GM18909 (cell line): ENCODE data around the gene SCYGR7.
"Not testable (repeated sequence)": the region's sequence is repeated elsewhere in the genome, so short reads cannot be mapped to it uniquely, and the experiment has no call there.

Experiments
- ATAC-seq: cut with Tn5 transposase; IDR thresholded peaks from one replicate; pipeline ENCODE4 v1.9.1; 2021; ENCODE audit warnings: mild to moderate bottlenecking; ENCODE audit not compliant: unreplicated experiment, poor library complexity

Gene SCYGR7

DNA sequence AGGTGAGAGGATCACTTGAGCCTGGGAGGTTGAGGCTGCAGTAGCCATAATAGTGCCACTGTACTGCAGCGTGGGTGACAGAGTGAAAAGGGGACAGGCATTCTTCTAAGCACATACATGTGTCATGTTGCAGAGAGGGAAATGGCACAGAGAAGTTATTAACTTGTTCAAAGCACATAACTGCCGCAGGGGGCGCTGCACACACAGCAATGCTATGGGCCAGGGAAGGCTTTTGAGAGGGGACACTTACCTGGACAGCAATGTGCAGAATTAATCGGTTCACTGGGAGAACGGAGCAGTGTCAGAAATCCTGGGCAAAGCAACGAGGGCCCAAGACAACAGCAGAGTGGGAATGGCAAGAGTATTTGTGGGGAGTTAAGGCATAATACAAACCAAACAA, 19.9 kb downstream of the SCYGR7 start:
- no peak for ATAC-seq

GRCh38 chr2:227756261-227756660, 28.1 kb downstream of the SCYGR7 start:
- ATAC-seq = not testable (repeated sequence)

DNA sequence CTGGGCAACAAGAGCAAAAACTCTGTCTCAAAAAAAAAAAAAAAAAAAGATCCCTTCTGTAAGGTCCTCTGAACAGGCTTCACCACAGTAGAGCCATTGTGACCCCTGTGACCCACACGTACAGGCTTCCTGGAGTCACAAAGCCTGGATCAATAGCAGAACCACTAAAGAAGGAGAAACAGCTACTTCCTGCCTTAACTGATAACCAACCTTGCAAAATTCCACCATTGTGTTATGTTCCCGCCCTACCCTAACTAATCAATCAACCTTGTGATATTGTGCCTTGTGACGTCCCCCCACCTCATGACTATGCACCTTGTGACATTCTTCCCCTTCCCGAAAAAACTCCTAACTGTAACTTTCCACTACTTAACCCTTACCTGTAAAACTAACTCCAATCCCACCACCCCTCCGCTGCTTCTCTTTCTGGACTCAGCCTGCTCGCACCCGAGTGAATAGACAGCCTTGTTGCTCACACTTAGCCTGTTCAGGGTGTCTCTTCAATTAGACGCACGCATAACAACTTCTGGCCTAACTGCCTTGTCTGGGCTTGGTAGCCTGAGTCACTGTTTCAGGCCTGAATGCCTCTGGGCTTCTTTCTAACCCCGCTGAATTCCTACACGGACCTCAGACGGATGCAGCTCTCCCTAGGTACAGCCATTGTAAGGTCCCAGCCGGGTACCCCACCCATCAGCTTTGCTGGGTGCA, 31.4 kb downstream of the SCYGR7 start:
- ATAC-seq = no peak

- ATAC-seq = no peak
Observed at GRCh38 chr2:227761740-227762476, 33.8 kb downstream of the SCYGR7 start.

GRCh38 chr2:227765788-227766372, 37.7 kb downstream of the SCYGR7 start:
- ATAC-seq = peak; percentile 16

GRCh38 chr2:227766373-227766883, 38.3 kb downstream of the SCYGR7 start:
- ATAC-seq = peak; percentile 98

DNA sequence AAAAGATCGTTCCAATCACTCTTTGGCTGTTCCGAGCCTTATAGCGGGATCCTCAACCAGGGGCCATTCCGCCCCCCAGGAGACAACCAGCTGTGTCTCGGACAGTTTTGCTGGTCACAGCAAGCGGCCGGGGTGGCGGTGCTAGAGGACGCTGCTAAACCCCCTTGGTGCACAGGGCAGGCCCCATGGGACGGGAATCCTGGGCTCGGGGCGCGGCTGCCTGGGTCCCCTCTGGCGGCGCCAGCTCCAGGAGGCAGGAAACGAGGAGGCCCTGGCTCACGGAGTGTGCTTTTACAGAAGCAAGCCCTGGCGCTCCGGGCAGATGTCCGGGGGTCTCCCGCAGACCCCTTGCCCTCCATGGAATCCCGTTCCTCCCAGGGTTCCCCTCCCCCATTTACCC, 39.7 kb downstream of the SCYGR7 start:
- ATAC-seq = no peak

DNA sequence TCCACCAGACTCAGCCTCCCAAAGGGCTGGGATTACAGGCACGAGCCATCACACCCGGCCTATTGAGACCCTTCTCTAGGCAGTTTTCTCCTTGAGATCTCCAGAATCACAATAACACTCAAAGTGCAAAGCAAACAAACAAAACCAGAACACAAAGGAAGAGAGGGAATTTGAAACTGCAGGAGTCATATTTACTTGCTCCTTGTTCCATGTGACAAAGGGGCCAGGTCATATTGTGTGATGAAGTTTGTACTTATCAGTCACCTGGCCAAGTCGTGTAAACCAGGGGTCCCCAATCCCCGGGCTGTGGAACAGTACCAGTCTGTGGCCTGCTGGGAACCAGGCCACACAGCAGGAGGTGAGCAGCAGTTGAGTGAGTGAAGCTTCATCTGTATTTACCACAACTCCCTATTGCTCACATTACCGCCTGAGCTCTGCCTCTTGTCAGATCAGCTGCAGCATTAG, 44.1 kb downstream of the SCYGR7 start:
- no peak for ATAC-seq

- ATAC-seq = no peak
Observed at GRCh38 chr2:227772932-227773331, 44.8 kb downstream of the SCYGR7 start.

DNA sequence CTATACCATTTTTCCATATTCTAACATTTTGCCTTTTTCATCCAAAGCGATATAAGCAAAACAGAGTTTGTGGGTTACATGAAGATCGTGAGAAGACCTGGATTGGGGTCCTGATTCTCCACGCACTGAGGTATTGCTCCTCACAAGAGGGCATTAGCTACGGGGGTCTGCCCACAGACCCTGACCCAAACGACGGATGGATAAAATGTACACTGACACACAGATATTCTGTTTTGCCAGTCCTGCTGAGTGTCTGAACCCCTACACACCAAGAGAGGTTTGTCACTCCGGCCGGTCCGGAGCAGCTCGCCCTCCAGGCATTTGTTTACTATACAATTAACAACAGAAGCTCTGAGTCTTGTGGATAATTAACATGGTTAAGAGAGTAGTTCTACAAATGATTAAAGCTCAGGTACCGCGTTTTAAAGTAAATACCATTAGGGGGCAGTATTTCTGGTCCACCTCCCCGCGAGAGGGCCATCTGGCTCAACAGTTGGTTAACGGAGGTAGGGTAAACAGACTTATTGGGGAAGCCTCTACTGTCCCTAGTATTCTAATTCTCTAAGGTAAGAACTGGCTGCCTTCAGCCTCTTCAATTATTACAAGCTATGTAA, 46.0 kb downstream of the SCYGR7 start:
- ATAC-seq = no peak

- ATAC-seq = no peak
Observed at GRCh38 chr2:227774895-227775842, 47.0 kb downstream of the SCYGR7 start.
